ENCODE results near the gene FOXL3.

Gene FOXL3

DNA sequence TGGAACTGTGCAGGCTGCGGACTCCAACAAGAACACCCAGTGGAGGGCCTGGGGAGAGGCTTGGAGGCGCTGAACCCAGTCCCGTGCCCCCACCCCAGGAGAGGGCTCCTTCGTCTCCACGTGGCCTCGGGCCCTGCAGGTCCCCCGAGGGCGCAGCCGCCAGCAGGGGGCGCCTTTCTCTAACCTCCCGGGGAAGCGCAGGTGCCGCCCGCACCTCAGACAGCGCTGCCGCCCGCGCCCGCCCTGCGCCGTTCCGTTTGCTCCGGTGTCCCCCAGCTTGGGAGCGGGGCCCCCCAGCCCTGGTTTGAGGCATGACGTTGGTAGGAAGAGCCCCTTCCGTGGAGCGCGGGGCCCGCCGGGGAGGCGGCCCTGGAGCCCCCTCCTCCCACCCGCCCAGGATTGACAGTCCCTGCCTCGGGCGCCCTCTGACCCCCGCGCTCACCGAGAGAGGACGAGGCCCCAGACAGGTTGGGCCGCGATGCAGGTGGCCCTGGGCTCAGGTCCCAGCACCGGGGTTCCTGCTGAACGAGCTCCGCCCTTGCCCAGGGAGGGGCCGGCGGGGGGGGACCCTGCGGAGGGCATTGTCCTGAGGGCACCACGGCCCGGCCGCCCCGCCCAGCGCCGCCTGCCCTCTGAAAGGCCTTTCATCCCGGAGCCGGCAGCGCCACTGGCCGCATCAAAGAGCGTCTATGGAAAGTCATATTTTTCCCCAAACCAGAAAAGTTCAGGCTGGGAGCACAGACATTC, 42.8 kb downstream of the FOXL3 start:
- Histone ChIP-seq H3K27ac (ENCODE audit: extremely low read depth, low read depth, low read length) (no peak overlapping the region), H3K4me1 (ENCODE audit: control insufficient read depth, insufficient read depth, low read length) (no peaks in the 10 kb centered on the region), H3K4me3 (ENCODE audit: low read depth, low read length) (peak overlapping the region; percentile 27), H3K9me3 (ENCODE audit: control insufficient read depth, insufficient read depth, low read depth, low read length) (no peaks in the 10 kb centered on the region), H3K36me3 (ENCODE audit: control insufficient read depth in 2 of 2, insufficient read depth in 1 of 2, low read length in 2 of 2) (no peaks in the 10 kb centered on the region)
- ChIA-PET CTCF (interaction anchor here (0.6 to 2.3 kb wide), 10 partner anchors 9 to 508 kb away, joined by 3 to 6 read pairs (median 3); no protein-coding TSS in a partner anchor), POLR2A (no interaction called here)
- TF ChIP-seq GLI4 (tag by site-specific recombination; IDR thresholded peaks at IDR 0.05) (no peak), ZNF600 (tag by site-specific recombination; IDR thresholded peaks at IDR 0.05) (no peak), ZNF785 (tag by site-specific recombination; IDR thresholded peaks at IDR 0.05) (no peak), ZSCAN16 (tag by site-specific recombination; IDR thresholded peaks at IDR 0.05) (no peak), ZNF585B (tag by site-specific recombination; IDR thresholded peaks at IDR 0.05) (no peak), TRIM28 (IDR thresholded peaks at IDR 0.05; ENCODE audit: borderline replicate concordance, low read length) (no peak), KLF9 (tag by site-specific recombination; IDR thresholded peaks at IDR 0.05; ENCODE audit: low read depth) (no peak), BCL11B (tag by site-specific recombination; IDR thresholded peaks at IDR 0.05; ENCODE audit: low read depth) (no peak), ZNF16 (tag by site-specific recombination; IDR thresholded peaks at IDR 0.05; ENCODE audit: low read depth) (no peak), SALL2 (tag by site-specific recombination; IDR thresholded peaks at IDR 0.05; ENCODE audit: borderline replicate concordance) (no peak), ZNF707 (tag by site-specific recombination; IDR thresholded peaks at IDR 0.05) (no peak), ZBTB7A (tag by site-specific recombination; IDR thresholded peaks at IDR 0.05; ENCODE audit: low read depth) (no peak), ZNF202 (tag by site-specific recombination; IDR thresholded peaks at IDR 0.05; ENCODE audit: borderline replicate concordance) (no peak), ZNF670 (tag by site-specific recombination; IDR thresholded peaks at IDR 0.05; ENCODE audit: low read depth) (no peak), ZFHX2 (tag by site-specific recombination; conservative IDR thresholded peaks at IDR 0.05) (peak; percentile 54), PRDM1 (tag by site-specific recombination; IDR thresholded peaks at IDR 0.05) (no peak), ZNF529 (tag by site-specific recombination; IDR thresholded peaks at IDR 0.05; ENCODE audit: insufficient replicate concordance) (no peak), ZNF792 (tag by site-specific recombination; IDR thresholded peaks at IDR 0.05) (no peak), GLIS2 (tag by site-specific recombination; IDR thresholded peaks at IDR 0.05) (peak; percentile 18; the same call in 1 of the 2 replicates), ZNF624 (tag by site-specific recombination; IDR thresholded peaks at IDR 0.05) (no peak), ZNF19 (tag by site-specific recombination; IDR thresholded peaks at IDR 0.05; ENCODE audit: low read depth) (no peak), SCRT2 (tag by site-specific recombination; IDR thresholded peaks at IDR 0.05) (no peak), HOXA7 (CRISPR knock-in tag; IDR thresholded peaks at IDR 0.05; ENCODE audit: borderline replicate concordance) (no peak), RBAK (tag by site-specific recombination; IDR thresholded peaks at IDR 0.05) (no peak), ZNF830 (tag by site-specific recombination; IDR thresholded peaks at IDR 0.05; ENCODE audit: low read depth) (no peak), ZNF777 (tag by site-specific recombination; IDR thresholded peaks at IDR 0.05; ENCODE audit: borderline replicate concordance) (no peak), OSR2 (tag by site-specific recombination; IDR thresholded peaks at IDR 0.05) (no peak)
- TF ChIP-seq, protein P1, sequence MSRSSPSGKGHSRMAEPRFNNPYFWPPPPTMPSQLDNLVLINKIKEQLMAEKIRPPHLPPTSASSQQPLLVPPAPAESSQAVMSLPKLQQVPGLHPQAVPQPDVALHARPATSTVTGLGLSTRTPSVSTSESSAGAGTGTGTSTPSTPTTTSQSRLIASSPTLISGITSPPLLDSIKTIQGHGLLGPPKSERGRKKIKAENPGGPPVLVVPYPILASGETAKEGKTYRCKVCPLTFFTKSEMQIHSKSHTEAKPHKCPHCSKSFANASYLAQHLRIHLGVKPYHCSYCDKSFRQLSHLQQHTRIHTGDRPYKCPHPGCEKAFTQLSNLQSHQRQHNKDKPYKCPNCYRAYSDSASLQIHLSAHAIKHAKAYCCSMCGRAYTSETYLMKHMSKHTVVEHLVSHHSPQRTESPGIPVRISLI (tag by site-specific recombination; IDR thresholded peaks at IDR 0.05) = no peak
- TF ChIP-seq, protein P2, sequence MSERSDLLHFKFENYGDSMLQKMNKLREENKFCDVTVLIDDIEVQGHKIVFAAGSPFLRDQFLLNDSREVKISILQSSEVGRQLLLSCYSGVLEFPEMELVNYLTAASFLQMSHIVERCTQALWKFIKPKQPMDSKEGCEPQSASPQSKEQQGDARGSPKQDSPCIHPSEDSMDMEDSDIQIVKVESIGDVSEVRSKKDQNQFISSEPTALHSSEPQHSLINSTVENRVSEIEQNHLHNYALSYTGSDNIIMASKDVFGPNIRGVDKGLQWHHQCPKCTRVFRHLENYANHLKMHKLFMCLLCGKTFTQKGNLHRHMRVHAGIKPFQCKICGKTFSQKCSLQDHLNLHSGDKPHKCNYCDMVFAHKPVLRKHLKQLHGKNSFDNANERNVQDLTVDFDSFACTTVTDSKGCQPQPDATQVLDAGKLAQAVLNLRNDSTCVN (tag by site-specific recombination; optimal IDR thresholded peaks at IDR 0.05) = peak; percentile 59
- TF ChIP-seq, protein P3, sequence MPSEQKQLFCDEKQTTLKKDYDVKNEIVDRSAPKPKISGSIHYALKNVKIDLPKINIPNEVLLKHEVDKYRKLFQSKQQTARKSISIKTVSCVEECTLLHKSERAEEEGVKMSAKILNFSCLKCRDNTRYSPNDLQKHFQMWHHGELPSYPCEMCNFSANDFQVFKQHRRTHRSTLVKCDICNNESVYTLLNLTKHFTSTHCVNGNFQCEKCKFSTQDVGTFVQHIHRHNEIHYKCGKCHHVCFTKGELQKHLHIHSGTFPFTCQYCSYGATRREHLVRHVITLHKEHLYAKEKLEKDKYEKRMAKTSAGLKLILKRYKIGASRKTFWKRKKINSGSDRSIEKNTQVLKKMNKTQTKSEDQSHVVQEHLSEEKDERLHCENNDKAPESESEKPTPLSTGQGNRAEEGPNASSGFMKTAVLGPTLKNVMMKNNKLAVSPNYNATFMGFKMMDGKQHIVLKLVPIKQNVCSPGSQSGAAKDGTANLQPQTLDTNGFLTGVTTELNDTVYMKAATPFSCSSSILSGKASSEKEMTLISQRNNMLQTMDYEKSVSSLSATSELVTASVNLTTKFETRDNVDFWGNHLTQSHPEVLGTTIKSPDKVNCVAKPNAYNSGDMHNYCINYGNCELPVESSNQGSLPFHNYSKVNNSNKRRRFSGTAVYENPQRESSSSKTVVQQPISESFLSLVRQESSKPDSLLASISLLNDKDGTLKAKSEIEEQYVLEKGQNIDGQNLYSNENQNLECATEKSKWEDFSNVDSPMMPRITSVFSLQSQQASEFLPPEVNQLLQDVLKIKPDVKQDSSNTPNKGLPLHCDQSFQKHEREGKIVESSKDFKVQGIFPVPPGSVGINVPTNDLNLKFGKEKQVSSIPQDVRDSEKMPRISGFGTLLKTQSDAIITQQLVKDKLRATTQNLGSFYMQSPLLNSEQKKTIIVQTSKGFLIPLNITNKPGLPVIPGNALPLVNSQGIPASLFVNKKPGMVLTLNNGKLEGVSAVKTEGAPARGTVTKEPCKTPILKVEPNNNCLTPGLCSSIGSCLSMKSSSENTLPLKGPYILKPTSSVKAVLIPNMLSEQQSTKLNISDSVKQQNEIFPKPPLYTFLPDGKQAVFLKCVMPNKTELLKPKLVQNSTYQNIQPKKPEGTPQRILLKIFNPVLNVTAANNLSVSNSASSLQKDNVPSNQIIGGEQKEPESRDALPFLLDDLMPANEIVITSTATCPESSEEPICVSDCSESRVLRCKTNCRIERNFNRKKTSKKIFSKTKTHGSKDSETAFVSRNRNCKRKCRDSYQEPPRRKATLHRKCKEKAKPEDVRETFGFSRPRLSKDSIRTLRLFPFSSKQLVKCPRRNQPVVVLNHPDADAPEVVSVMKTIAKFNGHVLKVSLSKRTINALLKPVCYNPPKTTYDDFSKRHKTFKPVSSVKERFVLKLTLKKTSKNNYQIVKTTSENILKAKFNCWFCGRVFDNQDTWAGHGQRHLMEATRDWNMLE (tag by site-specific recombination; conservative IDR thresholded peaks at IDR 0.05; ENCODE audit: low read depth) = no peak
- TF ChIP-seq, protein P4, sequence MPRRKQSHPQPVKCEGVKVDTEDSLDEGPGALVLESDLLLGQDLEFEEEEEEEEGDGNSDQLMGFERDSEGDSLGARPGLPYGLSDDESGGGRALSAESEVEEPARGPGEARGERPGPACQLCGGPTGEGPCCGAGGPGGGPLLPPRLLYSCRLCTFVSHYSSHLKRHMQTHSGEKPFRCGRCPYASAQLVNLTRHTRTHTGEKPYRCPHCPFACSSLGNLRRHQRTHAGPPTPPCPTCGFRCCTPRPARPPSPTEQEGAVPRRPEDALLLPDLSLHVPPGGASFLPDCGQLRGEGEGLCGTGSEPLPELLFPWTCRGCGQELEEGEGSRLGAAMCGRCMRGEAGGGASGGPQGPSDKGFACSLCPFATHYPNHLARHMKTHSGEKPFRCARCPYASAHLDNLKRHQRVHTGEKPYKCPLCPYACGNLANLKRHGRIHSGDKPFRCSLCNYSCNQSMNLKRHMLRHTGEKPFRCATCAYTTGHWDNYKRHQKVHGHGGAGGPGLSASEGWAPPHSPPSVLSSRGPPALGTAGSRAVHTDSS (tag by site-specific recombination; IDR thresholded peaks at IDR 0.05) = no peak
